ENCODE results near the gene CCSER1.

- no peak for TF ChIP-seq EZH2 (IDR thresholded peaks at IDR 0.05; ENCODE audit: low read depth)
- no peak for TF ChIP-seq CTCF (conservative IDR thresholded peaks at IDR 0.05)
Measured at GRCh38 chr4:90330546-90330945, 203.4 kb downstream of the CCSER1 start.

Measured in PC-9 (cell line).